Measurements from ENCODE around the gene MACIR. TPM values are rescaled to one million over a fixed set of nuclear protein-coding genes. Genes with fewer than 3 reads are reported as not detected.
A peak's percentile ranks its signal among the peaks of the same experiment; 100 is the strongest.

MACIR gene
- total RNA-seq, 2 donors from 2014 or later = 6.2 to 6.3 TPM

DNA sequence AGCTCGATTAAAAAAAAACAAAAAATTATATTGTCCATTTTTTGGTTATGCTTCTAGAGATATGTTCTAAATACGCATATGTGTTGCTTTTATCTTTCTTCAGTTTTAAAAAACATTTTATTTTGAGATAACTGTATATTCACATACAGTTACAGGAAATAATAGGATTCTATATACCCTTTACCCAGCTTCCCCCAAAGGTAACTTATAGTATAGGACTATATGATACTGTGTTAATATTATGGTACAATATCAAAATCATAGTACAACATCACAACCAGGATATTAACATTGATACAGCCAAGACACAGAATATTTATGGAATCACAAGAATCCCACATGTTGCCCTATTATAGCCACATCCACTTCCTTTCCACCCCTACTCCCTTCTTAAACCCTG, 9.5 kb upstream of the MACIR start:
- no peak overlapping the region for H3K4me3 ChIP-seq
- ATAC-seq (no peak), DNase-seq (no peak)
- no peak overlapping the region for H3K27ac ChIP-seq
- H3K36me3 ChIP-seq (replicated peaks in 1 of 2; ENCODE audit: insufficient read depth in 1 of 2, low read depth in 2 of 2) = no peaks in the 10 kb centered on the region
- no peak for TF ChIP-seq POLR2A (IDR thresholded peaks at IDR 0.05)
- no peak for TF ChIP-seq CTCF (IDR thresholded peaks at IDR 0.05)
- no peaks in the 10 kb centered on the region for H3K9me3 ChIP-seq
- intact Hi-C loops (cut with DNase I) = no loop called here
- no peaks in the 10 kb centered on the region for H3K4me1 ChIP-seq
- WGBS, 2 donors = 74 to 78% methylated on average over 2 of the region's 2 CpGs
- no peaks in the 10 kb centered on the region for H3K27me3 ChIP-seq

DNA sequence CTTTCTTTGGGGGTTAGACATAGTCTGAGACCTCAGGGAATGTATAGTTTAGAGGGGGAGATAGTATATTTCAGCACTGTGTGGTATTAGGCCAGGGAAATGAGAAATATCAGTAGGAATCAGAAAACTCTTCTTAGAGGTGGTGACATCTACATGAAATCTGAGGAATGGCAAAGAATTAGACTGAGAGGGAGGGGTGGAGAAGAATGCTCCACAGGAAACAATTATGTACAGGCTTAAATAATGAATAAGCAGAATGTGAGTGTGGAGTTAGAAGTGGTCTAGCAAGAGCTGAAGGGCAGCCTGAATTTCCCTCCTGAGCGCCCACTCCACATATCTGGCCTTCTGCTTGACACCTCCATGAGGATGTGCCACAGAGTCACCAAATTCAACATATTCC, 3.6 kb upstream of the MACIR start:
- intact Hi-C loops (cut with DNase I) = no loop called here

GRCh38 chr5:103255691-103256090, 2.9 kb upstream of the MACIR start:
- intact Hi-C loops (cut with DNase I) = no loop called here
- Histone ChIP-seq H3K4me1 (peaks cover 6% of the 10 kb centered on the region), H3K27me3 (no peaks in the 10 kb centered on the region), H3K36me3 (replicated peaks in 1 of 2; ENCODE audit: insufficient read depth in 1 of 2, low read depth in 2 of 2) (no peaks in the 10 kb centered on the region), H3K27ac (no peak overlapping the region), H3K4me3 (no peak overlapping the region), H3K9me3 (no peaks in the 10 kb centered on the region)
- DNase-seq = no peak
- 68 to 76% methylated on average over 7 of the region's 7 CpGs for WGBS, 2 donors
- no peak for TF ChIP-seq CTCF (IDR thresholded peaks at IDR 0.05)
- TF ChIP-seq POLR2A (IDR thresholded peaks at IDR 0.05) = no peak
- ATAC-seq = no peak

More for the DNA sequence above, 3.6 kb upstream of the MACIR start:
- Histone ChIP-seq H3K27me3 (no peaks in the 10 kb centered on the region), H3K4me1 (peaks cover 1% of the 10 kb centered on the region), H3K4me3 (no peak overlapping the region), H3K9me3 (no peaks in the 10 kb centered on the region), H3K36me3 (replicated peaks in 1 of 2; ENCODE audit: insufficient read depth in 1 of 2, low read depth in 2 of 2) (no peaks in the 10 kb centered on the region), H3K27ac (no peak overlapping the region)
- WGBS, 2 donors = 42 to 47% methylated on average over 1 of the region's 1 CpG
- DNase-seq (no peak), ATAC-seq (no peak)
- TF ChIP-seq CTCF (IDR thresholded peaks at IDR 0.05) (no peak), POLR2A (IDR thresholded peaks at IDR 0.05) (no peak)

DNA sequence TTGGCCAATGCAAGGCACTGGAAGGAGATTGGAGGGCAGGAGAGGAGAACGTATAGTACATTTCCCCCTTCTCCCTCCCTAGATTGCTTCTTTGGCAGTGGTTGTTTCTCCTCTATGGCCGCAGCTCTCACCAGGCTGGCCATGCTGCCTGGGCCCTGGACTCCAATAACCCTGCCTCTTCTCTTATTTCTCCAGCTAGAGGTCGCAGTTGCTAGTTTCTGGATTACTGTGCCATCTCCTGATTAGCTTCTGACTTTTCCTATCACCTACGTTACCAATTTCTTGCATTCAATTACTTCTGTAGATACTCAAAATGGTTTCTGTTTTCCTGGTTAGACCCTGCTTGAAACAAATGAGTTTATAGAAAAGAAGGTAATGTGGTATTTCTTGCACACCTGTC, 2.4 kb upstream of the MACIR start:
- Histone ChIP-seq H3K4me3 (no peak overlapping the region), H3K9me3 (no peaks in the 10 kb centered on the region), H3K4me1 (peaks cover 11% of the 10 kb centered on the region), H3K36me3 (replicated peaks in 1 of 2; ENCODE audit: insufficient read depth in 1 of 2, low read depth in 2 of 2) (no peaks in the 10 kb centered on the region), H3K27me3 (no peaks in the 10 kb centered on the region), H3K27ac (no peak overlapping the region)
- TF ChIP-seq CTCF (IDR thresholded peaks at IDR 0.05) (peak in 5 of 7 experiments; percentile 33 to 53 (median 46)), POLR2A (IDR thresholded peaks at IDR 0.05) (no peak)
- ATAC-seq (no peak), DNase-seq (peak in 3 of 4 donors; percentile 28 to 41 (median 32))
- 20 to 32% methylated on average over 4 of the region's 4 CpGs for WGBS, 2 donors
- intact Hi-C loops (cut with DNase I) = no loop called here

DNA sequence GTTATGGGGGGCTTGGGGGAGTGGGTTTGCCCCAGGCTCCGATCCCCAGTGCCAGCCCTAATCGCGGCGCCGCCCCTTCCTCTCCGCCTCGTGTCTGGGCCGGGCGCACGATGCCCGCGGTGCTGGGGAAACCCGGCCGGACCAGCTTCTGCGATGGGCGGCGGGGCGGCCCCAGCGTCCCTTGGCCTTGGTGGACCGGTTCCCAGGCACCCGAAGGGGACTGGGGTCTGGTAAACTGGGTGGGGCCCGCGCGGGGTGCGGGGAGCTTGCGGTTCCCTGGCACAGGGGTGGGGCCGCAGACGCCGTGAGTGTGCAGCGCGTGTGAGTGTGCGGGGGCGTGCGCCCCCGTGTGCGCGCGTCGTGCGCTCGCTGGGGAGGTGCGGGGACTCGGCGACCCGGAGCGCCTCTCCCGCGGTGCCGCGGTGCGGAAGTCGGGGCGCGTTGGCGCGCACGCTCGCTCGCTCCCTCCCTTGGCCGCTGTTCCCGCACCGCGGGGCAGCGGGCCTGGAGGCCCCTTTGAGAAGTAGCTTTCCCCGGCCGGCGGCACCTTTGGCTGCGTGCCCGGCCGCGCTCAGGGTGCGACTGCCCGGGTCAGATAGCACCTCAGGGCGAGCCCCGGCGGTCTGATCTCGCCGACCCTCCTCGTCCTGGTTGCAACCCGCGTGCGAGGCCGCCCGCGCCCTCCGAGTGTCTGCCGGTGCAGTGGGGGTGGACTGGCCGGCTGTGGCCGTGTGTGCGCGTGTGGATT, 568 bp downstream of the MACIR start:
- ATAC-seq = peak; percentile 33
- peaks cover 38% of the 10 kb centered on the region for H3K4me1 ChIP-seq
- H3K27ac ChIP-seq = peak overlapping the region; percentile 87 to 93 (median 92)
- no peaks in the 10 kb centered on the region for H3K9me3 ChIP-seq
- no peaks in the 10 kb centered on the region for H3K36me3 ChIP-seq (replicated peaks in 1 of 2; ENCODE audit: insufficient read depth in 1 of 2, low read depth in 2 of 2)
- intact Hi-C loops (cut with DNase I) = no loop called here
- 0% methylated on average over 15 to 83 of the region's 91 CpGs for WGBS, 2 donors
- H3K27me3 ChIP-seq = no peaks in the 10 kb centered on the region
- H3K4me3 ChIP-seq = peak overlapping the region; percentile 97 to 100
- DNase-seq = peak; percentile 50 to 64 (median 53)
- no peak for TF ChIP-seq CTCF (IDR thresholded peaks at IDR 0.05)
- no peak for TF ChIP-seq POLR2A (IDR thresholded peaks at IDR 0.05)
